GM19468 (cell line): Measurements from ENCODE around the gene WIPF2.
A peak's percentile ranks its signal among the peaks of the same experiment; 100 is the strongest.

Experiments
- ATAC-seq: cut with Tn5 transposase; IDR thresholded peaks from one replicate; pipeline ENCODE4 v1.9.1; 2021; ENCODE audit warnings: mild to moderate bottlenecking, moderate library complexity, moderate number of reproducible peaks; ENCODE audit not compliant: unreplicated experiment; ENCODE audit errors: extremely low read depth

WIPF2 gene

DNA sequence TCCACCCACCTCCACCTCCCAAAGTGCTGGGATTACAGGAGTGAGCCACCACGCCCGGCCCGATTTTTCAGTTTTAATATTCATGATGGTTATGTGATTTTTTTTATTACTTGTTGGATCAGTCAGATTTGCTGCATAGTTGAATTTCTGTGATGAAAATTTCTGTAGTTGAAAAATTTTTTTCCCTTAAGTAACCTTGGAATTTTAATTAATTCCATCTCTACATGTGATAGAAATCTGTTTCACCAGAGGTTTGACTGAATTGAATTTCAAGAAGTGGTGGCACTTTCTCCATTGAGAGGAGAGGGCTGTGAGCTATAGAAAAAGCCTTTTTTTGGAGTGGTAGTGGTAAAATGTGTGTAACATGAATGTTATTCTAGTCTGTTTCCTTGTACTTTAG is 24.7 kb downstream of the WIPF2 start:
- no peak for ATAC-seq

DNA sequence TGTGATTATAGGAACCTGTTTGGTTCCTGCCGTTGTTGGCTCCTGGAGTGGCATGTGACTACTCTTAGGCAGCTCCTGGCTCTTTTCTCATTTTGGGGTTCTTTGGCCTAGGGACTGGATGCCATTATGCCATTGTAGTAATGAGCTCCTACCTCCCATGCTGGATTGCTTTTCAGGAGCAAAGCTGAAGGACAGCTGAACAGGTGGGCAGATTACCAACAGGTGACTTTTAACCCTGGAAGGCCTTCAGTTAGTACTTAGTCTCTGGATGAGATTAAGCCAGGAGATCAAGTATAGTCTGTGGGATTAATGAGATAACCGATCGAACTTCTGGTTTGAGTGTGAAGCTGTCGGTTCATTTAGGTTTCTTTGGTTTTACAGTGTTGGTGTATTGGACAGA is 25.2 kb downstream of the WIPF2 start:
- ATAC-seq: no peak

DNA sequence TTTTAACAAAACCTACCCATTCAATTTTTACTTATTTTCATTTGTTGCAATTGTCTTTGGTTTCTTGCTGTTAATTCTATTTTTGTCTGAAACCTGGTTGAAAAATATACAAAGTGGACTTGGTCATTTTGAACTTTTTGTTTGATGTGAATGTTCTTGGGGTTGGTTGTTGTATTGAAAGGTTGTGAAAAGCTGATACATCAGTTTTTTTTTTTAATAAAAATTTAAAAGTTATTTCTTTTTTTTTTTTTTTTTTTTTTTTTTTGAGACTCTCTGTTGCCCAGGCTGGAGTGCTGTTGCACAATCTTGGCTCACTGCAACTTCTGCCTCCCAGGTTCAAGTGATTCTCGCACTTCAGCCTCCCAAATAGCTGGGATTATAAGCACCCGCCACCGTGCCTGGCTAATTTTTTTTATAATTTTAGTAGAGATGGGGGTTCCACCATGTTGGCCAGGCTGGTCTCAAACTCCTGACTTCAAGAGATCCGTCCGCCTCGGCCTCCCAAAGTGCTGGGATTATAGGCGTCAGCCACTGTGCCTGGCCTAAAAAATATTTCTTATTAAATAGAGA is 28.9 kb downstream of the WIPF2 start:
- ATAC-seq: no peak

DNA sequence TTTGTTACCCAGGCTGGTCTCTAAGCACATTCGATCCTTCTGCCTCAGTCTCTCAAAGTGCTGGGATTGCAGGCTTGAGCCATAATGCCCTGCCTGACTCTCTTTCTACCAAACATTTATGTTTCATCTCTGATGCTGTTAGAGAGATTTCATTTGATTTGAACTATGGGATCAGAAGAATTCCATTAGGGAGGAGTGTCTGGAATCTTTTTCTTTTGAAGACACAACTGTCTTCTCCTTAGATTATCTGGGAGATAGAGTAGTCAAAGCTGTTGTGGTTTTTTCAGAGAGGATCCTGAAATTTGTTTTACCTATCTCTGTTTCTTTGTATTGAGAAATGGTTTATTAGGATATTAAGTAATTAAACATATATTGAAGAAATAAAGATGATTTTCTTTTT is 29.4 kb downstream of the WIPF2 start:
- no peak for ATAC-seq

DNA sequence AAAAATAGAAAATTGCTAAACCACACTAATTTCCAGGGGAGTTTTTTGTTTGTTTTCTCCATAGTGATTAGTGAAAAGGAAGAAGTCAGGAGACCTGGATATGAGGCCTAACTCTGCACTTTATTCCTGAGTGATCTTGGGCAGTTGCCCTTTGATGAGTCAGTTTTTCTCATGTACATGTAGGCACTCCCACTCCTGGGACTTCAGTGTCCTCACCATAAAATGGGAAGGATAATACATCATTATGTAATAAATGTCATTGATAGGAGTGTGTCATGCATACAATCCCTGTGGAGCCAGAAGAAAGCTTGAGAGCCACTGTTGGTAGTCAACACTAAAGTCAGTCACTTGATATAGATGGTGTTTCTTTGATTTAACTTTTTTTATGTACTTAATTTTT is 32.5 kb downstream of the WIPF2 start:
- ATAC-seq: no peak

DNA sequence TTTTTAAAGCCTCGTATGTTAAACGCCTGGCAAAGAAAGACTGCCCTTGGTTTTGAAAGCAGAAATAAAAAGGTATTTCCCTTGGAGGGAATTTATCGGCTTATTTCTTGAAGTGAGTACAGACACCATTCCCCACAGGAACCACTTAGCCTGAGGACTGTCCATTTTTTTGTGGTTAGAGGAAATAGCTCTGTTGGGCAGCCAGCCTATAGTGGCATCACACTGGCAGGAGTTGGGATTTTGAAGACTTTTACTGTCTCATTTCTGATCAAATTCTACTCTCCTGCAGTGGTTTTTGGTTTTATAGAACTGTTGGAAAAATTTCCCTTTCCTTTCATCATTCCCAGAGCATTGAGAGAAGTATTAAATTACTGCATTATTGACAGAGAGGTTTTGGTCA is 34.5 kb downstream of the WIPF2 start:
- no peak for ATAC-seq

DNA sequence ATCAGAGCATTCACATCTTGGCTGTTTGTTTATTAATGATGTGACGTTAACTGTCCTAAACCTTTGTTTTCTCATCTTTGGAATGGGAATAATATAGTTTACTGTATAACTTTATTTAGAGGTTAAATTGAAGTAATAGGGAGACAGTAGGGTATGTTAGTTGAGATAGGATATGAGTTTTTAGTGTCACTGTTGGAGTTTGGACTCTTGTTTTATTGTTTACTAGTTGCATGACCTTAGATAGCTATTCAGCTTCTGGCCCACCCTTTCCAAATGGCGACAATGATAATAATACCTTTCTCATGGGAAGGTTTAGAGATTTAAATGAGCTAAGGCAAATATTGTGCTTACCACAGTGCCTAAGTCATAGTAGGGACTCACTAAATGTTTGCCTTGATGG is 40.4 kb downstream of the WIPF2 start:
- no peak for ATAC-seq

DNA sequence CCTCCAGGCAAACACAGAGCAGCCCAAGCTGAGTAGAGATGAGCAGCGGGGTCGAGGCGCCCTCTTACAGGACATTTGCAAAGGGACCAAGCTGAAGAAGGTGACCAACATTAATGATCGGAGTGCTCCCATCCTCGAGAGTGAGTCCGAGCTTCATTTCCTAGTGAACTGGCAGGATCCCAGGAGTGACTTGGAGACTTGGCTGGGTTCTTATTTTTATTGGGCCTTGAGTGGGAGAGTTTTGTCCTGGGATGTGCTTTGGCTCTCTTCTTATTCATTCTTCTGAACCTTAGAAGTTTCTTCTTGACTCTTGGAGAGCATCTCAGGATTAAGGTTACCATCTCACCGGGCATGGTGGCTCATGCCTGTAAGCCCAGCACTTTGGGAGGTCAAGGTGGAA is 41.4 kb downstream of the WIPF2 start:
- no peak for ATAC-seq

DNA sequence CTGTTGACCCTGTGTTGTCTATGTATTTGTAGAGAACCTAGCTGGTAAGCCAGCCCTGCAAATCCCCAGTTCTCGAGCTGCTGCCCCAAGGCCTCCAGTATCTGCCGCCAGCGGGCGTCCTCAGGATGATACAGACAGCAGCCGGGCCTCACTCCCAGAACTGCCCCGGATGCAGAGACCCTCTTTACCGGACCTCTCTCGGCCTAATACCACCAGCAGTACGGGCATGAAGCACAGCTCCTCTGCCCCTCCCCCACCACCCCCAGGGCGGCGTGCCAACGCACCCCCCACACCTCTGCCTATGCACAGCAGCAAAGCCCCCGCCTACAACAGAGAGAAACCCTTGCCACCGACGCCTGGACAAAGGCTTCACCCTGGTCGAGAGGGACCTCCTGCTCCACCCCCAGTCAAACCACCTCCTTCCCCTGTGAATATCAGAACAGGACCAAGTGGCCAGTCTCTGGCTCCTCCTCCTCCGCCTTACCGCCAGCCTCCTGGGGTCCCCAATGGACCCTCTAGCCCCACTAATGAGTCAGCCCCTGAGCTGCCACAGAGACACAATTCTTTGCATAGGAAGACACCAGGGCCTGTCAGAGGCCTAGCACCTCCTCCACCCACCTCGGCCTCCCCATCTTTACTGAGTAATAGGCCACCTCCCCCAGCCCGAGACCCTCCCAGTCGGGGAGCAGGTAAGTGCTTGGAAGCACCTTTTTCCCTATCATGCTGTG is 45.5 kb downstream of the WIPF2 start:
- ATAC-seq: no peak

DNA sequence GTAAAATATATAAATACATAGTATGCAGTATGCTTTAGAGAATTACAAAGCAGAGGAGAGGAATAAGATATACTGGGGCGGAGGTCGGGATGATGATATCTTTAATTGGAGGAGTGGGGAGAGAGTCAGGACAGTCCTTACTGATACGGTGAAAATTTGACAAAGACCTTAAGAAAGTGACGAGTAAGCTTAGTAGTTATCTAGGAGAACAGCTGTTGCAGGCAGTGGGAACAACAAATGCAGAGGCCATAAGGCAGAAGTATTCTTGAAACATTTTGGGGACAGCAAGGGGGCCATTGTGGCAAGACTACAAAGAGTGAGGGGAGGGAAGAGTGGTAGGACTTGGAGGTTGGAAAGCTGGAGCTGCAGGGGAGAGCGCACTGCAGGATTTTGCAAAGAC is 46.2 kb downstream of the WIPF2 start:
- no peak for ATAC-seq

DNA sequence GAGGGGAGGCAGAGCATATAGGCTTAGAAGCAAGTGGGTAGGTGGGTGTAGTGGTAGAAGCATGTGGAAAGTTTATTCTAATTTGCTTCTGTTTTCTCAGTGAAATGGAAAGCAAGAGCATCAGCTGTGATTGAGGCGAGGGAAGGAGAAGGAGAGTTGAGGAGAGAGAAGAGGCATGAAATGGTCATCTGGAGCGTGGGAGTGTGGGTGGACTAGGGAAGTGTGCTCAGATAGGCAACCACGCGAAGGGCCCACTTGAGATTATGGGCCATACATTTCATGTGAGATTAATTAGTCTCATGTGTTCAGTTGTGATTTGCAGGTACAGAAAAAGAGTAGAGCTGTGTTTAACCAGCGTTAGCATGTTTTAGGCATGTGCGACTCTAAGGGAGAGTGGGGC is 47.8 kb downstream of the WIPF2 start:
- ATAC-seq: no peak

DNA sequence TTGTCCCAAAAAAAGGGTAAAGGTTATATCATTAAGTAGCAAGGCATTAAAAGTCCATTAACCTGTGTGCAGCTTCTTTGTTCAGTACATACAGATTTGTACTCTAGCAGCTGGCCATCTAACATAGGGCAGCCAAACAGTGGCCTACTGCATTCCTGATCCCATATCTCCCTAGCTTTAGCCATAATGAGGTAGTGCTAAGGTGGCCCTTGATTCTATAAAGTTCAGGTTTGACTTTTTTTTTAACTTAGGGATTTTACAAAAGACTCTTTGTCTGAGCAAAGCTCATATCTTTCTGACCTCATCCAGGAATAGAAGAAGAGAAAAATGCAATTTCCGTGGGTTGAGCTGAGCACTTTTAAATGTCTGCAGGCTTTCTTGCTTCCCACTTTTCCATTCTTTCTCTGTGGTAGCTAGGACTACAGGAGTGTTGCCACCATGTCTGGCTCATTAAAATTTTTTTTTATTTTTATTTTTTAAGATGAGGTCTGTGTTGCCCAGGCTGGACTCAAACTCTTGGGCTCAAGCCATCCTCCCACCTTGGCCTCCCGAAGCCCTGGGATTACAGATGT is 49.1 kb downstream of the WIPF2 start:
- ATAC-seq: no peak

DNA sequence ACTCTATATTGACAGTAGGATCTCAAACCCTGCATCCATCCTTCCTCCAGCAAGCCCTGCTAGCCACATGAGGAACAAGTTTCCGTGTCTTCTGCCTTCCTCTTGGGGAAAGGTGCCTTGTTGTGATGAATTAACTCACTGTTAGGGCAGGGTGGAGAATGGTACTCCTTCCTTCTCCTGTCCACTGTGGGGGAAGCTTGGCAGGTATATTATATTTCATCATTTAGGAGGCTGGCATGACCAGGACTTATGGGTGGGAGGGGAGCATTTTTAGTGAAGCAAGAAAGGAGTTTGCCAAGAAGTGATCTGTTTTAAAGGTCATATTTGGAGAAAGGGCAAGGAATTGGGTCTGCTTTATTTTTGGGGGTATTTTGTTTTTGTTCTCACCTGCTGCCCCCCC is 59.3 kb downstream of the WIPF2 start:
- ATAC-seq: no peak

DNA sequence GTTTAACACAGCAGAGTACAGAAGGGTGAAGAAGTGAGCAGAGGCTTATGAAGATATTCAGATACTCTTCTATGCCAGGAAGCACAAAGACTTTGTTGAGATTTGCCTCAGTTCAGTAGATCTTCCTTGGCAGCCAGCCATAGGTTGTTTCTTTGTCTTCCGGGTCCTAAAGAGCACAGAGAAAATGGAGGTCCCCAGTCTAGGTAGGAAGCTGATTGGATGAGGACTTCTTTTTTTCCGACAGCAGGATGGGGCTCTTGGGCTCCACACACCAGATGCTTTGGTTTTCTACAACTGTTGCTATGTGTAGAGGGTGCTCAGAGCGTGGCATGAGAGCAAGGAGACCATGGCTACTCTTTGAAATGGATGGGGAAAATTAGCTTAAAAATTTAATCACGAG is 60.3 kb downstream of the WIPF2 start:
- no peak for ATAC-seq

DNA sequence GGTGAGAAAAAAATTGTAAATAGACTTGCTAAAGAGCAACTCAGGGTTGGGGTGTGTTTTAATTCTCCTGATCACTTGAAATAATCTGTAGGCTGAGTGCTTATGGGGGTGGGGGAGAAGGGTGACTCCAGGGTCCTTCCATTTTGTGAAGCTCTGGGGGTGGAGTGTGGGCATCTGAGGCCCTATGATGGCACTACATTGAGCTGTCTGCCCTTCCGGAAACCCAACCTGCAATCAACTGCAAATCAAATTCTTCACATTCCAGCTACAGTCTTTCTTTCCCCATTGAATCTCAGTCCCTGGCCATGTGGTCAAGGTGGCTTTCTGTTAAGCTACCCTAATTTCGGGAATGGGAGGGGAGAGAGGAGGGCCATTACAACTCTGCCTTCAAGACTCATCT is 62.6 kb downstream of the WIPF2 start:
- no peak for ATAC-seq

DNA sequence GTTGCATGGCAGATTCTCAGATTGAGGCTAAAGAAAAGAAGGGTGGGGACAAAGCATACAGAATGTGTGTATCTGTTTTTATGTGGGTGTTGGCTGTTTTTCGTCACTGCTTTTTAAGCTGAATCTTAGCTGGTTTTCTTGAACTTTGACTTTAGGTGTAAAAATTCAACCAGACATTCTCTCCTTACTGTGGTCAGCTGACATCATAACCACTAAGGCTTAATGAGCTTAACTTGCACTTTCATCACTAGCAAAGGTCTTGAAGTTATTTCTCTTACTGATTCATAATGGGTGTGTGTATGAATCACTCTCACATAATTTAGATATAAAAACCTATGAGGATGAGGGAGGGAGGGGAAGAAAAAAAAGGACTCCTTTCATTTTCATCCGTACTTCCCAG is 64.6 kb downstream of the WIPF2 start:
- no peak for ATAC-seq

DNA sequence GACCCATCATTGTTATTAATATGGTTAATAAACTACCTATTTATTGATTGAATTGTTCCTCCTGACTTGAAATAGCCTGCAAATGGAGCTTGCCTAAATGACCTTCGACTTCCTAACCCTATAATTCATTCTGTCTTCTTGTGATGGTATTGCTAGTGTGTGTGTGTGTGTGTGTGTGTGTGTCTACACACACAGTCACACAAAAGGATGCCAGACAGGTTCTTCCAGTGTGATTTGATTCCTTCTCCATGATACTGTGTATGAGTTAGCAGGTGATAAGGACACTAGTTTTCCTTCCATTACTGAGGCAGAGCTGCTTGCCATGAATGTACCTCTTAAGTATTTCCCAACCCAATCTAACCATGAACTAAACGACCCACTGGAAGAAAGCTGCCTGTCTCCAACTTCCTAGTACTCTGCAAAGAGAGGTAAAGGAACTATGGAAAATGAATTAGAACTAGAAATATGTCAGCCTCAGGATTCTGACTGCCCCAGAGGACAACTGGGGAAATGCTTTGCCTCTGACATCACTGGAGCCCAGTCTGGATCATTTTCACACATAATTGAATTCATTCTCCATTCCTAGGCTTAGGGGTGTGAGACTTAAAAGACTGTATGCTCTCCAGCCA is 65.1 kb downstream of the WIPF2 start:
- ATAC-seq: no peak

DNA sequence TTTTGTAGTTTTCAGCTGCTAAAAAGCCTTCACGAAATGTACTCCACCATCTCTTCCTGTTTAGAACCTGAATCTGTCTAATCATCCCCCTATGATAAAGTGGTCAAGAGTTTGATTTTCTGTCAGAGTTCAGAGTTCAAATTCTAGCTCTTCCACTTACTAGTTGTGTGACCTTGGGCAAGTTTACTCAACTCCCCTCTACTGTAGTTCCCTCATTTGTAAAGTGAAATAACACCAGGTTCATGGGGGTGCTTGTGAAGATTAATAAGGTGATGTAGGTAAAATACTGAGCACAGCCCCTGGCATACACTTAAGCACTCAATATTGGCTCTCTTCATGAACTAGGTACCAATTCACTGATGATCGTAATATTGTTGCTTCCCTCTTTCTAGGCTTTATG is 67.4 kb downstream of the WIPF2 start:
- ATAC-seq: no peak

DNA sequence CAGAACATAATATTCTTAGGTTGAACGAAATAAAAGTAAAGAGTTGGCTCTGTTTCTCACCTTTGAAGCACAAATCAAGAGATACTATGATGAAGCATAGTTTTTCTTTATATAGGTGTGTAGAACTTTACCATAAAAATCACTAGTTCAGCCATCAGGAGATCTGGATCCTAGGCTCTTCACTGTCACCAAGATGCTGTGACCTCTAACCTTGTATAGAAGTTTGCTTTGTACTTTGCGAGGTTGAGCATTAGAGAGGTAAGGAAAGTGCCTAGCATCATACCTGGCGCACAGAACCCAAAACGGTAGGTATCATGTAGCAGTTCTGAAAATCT is 68.0 kb downstream of the WIPF2 start:
- ATAC-seq: no peak

DNA sequence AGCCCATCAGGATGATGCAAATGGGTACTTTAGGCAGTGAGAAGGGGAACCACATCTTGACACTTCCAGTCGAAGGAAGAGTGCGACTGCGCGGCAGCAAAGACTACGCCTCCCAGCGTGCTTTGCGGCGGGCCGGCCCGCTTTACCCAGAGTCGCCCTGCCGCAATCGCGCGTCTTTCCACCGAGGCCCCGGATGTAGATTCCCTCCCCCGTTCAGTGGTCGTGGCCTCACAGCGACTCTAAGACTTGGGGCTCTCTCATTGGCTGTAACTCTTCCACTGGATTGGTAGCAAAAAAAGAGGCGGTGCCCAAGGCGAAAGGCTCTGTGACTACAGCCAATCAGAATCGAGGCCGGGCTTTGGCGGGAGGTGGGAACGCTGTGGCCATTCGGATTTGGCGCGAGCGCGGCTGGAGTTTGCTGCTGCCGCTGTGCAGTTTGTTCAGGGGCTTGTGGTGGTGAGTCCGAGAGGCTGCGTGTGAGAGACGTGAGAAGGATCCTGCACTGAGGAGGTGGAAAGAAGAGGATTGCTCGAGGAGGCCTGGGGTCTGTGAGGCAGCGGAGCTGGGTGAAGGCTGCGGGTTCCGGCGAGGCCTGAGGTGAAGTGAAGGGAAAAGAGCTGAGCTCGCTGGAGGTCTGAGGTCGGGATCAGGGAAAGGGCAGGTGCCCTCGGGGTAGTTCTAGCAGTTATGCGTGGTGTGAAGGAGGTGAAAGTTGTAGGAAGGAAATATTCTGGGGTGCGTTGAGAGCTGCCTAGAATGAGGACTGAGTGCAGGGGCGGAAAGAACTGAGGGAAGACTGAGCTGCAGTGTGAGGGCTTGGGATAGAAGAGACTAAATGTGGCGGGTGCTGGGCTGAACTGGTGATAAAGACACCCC is 68.6 kb downstream of the WIPF2 start, which contains the start of gene CDC6:
Gene CDC6 (plus strand): TSS at position 386 of the 876 bp plus-strand sequence. CDS start 1,542 bp downstream, outside the sequence.
- ATAC-seq: peak; percentile 76
